Measurements from ENCODE around the gene USP36. TPM values are rescaled to one million over a fixed set of nuclear protein-coding genes. Genes with fewer than 3 reads are reported as not detected.

The USP36 gene
- total and polyA plus RNA-seq, 8 donors = 29.2 to 53.7 (median 45.0) TPM

DNA sequence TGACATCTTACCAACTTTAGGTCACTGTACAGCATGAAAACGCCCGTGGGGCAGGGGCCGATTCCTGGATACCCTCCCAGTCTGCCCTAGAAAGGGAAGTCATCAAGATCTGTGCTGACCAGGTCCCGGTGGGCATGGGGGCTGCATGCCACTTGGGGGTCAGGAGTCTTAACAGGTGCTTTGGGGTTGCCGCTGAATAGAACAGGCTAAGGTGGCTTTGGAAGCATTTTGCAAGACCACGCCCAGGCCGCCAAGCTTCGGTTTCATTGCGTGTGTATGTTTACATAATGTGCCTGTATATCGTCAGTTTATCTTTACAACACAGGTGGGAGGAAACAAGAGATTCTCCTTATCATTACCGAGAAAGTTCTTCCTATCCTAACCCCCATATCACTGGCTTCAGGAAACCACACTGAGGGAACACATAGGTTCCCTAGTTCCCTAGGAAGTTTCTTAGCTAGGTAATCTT is 13.3 kb upstream of the USP36 start:
- intact Hi-C loops (cut with DNase I) = no loop called here
- Histone ChIP-seq H3K36me3 (peaks cover 0 to 59% of the 10 kb centered on the region in 2 donors), H3K4me3 (no peak overlapping the region), H3K4me1 (no peaks in the 10 kb centered on the region), H3K9me3 (no peaks in the 10 kb centered on the region), H3K27ac (no peak overlapping the region), H3K27me3 (no peaks in the 10 kb centered on the region)
- DNase-seq (no peak), ATAC-seq (no peak)
- TF ChIP-seq, protein P1, sequence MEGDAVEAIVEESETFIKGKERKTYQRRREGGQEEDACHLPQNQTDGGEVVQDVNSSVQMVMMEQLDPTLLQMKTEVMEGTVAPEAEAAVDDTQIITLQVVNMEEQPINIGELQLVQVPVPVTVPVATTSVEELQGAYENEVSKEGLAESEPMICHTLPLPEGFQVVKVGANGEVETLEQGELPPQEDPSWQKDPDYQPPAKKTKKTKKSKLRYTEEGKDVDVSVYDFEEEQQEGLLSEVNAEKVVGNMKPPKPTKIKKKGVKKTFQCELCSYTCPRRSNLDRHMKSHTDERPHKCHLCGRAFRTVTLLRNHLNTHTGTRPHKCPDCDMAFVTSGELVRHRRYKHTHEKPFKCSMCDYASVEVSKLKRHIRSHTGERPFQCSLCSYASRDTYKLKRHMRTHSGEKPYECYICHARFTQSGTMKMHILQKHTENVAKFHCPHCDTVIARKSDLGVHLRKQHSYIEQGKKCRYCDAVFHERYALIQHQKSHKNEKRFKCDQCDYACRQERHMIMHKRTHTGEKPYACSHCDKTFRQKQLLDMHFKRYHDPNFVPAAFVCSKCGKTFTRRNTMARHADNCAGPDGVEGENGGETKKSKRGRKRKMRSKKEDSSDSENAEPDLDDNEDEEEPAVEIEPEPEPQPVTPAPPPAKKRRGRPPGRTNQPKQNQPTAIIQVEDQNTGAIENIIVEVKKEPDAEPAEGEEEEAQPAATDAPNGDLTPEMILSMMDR (IDR thresholded peaks at IDR 0.05) = no peak

- Histone ChIP-seq H3K4me1 (no peaks in the 10 kb centered on the region), H3K27ac (no peak overlapping the region), H3K27me3 (no peaks in the 10 kb centered on the region), H3K36me3 (peaks cover 0 to 51% of the 10 kb centered on the region in 2 donors), H3K9me3 (no peaks in the 10 kb centered on the region), H3K4me3 (no peak overlapping the region)
- TF ChIP-seq, protein P1 (IDR thresholded peaks at IDR 0.05) = no peak
- DNase-seq = peak in 2 of 4 donors; percentile 69 to 90
- ATAC-seq = peak; percentile 20
- intact Hi-C loops (cut with DNase I) = no loop called here
Measured at GRCh38 chr17:78852709-78853121, 12.1 kb upstream of the USP36 start.

- TF ChIP-seq, protein P1 (IDR thresholded peaks at IDR 0.05) = no peak
- Histone ChIP-seq H3K27ac (no peak overlapping the region), H3K9me3 (no peaks in the 10 kb centered on the region), H3K4me3 (no peak overlapping the region), H3K36me3 (peaks cover 0 to 15% of the 10 kb centered on the region in 2 donors), H3K4me1 (no peaks in the 10 kb centered on the region), H3K27me3 (no peaks in the 10 kb centered on the region)
- DNase-seq = no peak
- ATAC-seq = no peak
- intact Hi-C loops (cut with DNase I) = no loop called here
Measured at GRCh38 chr17:78849026-78849425, 8.4 kb upstream of the USP36 start.

GRCh38 chr17:78847052-78847451 is 6.4 kb upstream of the USP36 start:
- no peaks in the 10 kb centered on the region for H3K4me1 ChIP-seq
- no peaks in the 10 kb centered on the region for H3K27me3 ChIP-seq
- H3K9me3 ChIP-seq = no peaks in the 10 kb centered on the region
- no peak for ATAC-seq
- no peak overlapping the region for H3K4me3 ChIP-seq
- intact Hi-C loops (cut with DNase I) = no loop called here
- no peak for DNase-seq
- H3K36me3 ChIP-seq = no peaks in the 10 kb centered on the region
- TF ChIP-seq, protein P1 (IDR thresholded peaks at IDR 0.05) = no peak
- no peak overlapping the region for H3K27ac ChIP-seq

DNA sequence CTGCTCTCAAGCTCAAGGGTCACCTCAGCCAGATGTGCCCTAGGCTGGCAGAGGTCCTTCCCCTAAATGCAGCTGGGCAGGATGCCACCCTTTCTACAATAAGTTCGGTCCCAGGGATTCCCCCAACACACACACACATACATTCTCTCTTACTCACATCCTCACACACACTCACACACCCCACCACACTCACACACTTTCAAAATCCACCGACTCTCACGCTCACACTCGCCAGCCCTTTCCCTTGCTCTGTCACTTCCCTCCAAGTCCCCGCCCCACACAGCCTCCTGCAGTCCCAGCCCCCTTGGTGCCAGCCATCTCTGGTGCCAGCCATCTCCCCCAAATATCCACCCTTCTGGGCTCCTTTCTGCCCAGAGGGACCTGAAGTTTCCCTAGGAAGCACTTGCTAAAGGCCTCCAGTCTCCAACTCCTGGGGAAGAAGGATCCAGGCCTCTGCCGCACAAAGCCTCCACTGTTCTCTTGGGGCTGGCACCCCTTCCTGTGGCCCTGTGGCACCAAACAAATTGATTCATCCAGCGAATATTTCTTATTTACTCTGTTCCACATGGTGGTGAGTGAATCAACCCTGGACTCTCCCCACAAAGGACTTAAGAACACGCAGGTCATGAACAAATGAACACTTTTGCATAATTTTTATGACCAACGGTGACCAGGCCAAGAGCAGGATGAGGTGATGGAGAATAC is 3.8 kb upstream of the USP36 start:
- intact Hi-C loops (cut with DNase I) = no loop called here
- H3K36me3 ChIP-seq = no peaks in the 10 kb centered on the region
- no peak overlapping the region for H3K27ac ChIP-seq
- no peak overlapping the region for H3K4me3 ChIP-seq
- DNase-seq (no peak), ATAC-seq (no peak)
- H3K4me1 ChIP-seq = peaks cover 6 to 12% of the 10 kb centered on the region in 2 donors
- TF ChIP-seq, protein P1 (IDR thresholded peaks at IDR 0.05) = no peak
- H3K9me3 ChIP-seq = no peaks in the 10 kb centered on the region
- H3K27me3 ChIP-seq = no peaks in the 10 kb centered on the region

All from left lung (tissue), 10 donors.